K562 (cell line): ENCODE results near the gene LAGE3. TPM values are rescaled to one million over a fixed set of nuclear protein-coding genes. Genes with fewer than 3 reads are reported as not detected.

Experiments used
- ATAC-seq: fragments of 200-7000 bp; cut with Tn5 transposase; 3 replicates; pipeline ENCODE4 v1.9.1; 2020; ENCODE audit warnings: moderate library complexity
- BruUV-seq: library from RNA; stranded (reverse); fragments of 400-500 nt; replicated peaks from 2 replicates; lab custom pipeline; 2021; lab: Mats Ljungman, UMichigan
- CTCF ChIA-PET: fragments of 300-600 bp; formaldehyde crosslinking; extraction: SDS; loops from one replicate; lab custom pipeline; 2021; ENCODE audit warnings: low intra/inter-chr PET ratio; lab: Yijun Ruan, JAX
- POLR2A ChIA-PET: fragments of 300-600, 350-650 bp; sonication (Branson Sonifier 250); formaldehyde crosslinking; extraction: SDS; loops from one replicate; lab custom pipeline; 2021; ENCODE audit warnings: antibody characterized with exemption, inconsistent platforms; lab: Yijun Ruan, JAX
- DNase-seq, 4 experiments: peaks; one replicate each; pipeline versions ENCODE4 v3.0.0 to v3.0.0-alpha.2; 2011 to 2018; ENCODE audit warnings: low spot score in 3 of 4, mixed read lengths in 3 of 4; ENCODE audit errors: extremely low read depth in 1 of 4
- FAIRE-seq: peaks from 2 replicates; lab custom pipeline; 2011; peaks lifted over from hg19 to GRCh38; lab: Jason Lieb, UNC
- H2AFZ ChIP-seq: 2 replicates; pipeline ENCODE4 v1.6.0; 2011; ENCODE audit warnings: low read depth, low read length, control low read depth, inconsistent platforms
- H3K27ac ChIP-seq: fragments of 200-600 bp; 3 replicates; pipeline ENCODE4 v1.8.0; 2011; ENCODE audit warnings: low read depth, mild to moderate bottlenecking, control low read depth, inconsistent platforms, low read length, moderate library complexity, mixed read lengths; ENCODE audit errors: extremely low read depth
- H3K27me3 ChIP-seq, 2 experiments: fragments of 300-600 bp in 1 of 2; 2 replicates in 1 of 2; 3 replicates in 1 of 2; pipeline versions ENCODE4 v1.6.0 to v1.8.0; 2011; ENCODE audit warnings: inconsistent platforms in 2 of 2, low read length in 2 of 2, mild to moderate bottlenecking in 1 of 2, mixed read lengths in 1 of 2, moderate library complexity in 1 of 2; ENCODE audit not compliant: control insufficient read depth in 2 of 2, insufficient read depth in 2 of 2
- H3K36me3 ChIP-seq: fragments of 300-600 bp; 3 replicates; pipeline ENCODE4 v1.8.0; 2011; ENCODE audit warnings: mild to moderate bottlenecking, low read length, inconsistent platforms; ENCODE audit not compliant: control insufficient read depth, insufficient read depth
- H3K4me1 ChIP-seq, 2 experiments: fragments of 200-600 bp in 1 of 2; replicated peaks in 1 of 2; 2 replicates in 1 of 2; 3 replicates in 1 of 2; pipeline versions ENCODE4 v1.5.1 to v1.8.0; 2011; ENCODE audit warnings: inconsistent platforms in 2 of 2, low read length in 2 of 2, mild to moderate bottlenecking in 1 of 2, mixed read lengths in 1 of 2, moderate library complexity in 1 of 2; ENCODE audit not compliant: control insufficient read depth in 2 of 2, insufficient read depth in 2 of 2
- H3K4me2 ChIP-seq: 2 replicates; pipeline ENCODE4 v1.6.1; 2011; ENCODE audit warnings: low read length, control low read depth, inconsistent platforms, mixed read lengths; ENCODE audit not compliant: insufficient read depth
- H3K4me3 ChIP-seq: fragments of 200-600 bp; sonication (generic), shearing (Covaris generic); 2 replicates; pipeline ENCODE4 v1.5.1; 2016; ENCODE audit warnings: control low read depth, inconsistent platforms
- H3K79me2 ChIP-seq: fragments of 200-600 bp; 3 replicates; pipeline ENCODE4 v1.8.0; 2011; ENCODE audit warnings: low read length, inconsistent platforms; ENCODE audit not compliant: control insufficient read depth, insufficient read depth
- H3K9ac ChIP-seq, 2 experiments: 2 replicates each; pipeline versions ENCODE4 v1.6.0 to v1.6.1; 2011; ENCODE audit warnings: low read depth in 2 of 2, low read length in 2 of 2, control low read depth in 1 of 2, inconsistent platforms in 1 of 2, mild to moderate bottlenecking in 1 of 2, mixed read lengths in 1 of 2; ENCODE audit not compliant: insufficient read depth in 1 of 2
- H3K9me1 ChIP-seq: one replicate; pipeline ENCODE4 v1.6.0; 2011; ENCODE audit warnings: inconsistent platforms, mild to moderate bottlenecking, low read length, moderate library complexity; ENCODE audit not compliant: control insufficient read depth, insufficient read depth
- H3K9me3 ChIP-seq: replicated peaks from 2 replicates; pipeline ENCODE4 v1.5.1; 2011; ENCODE audit warnings: low read depth, low read length, inconsistent platforms; ENCODE audit not compliant: control insufficient read depth, insufficient read depth
- H4K20me1 ChIP-seq: replicated peaks from 2 replicates; pipeline ENCODE4 v1.6.1; 2011; ENCODE audit warnings: low read length, inconsistent platforms, mixed read lengths; ENCODE audit not compliant: control insufficient read depth, insufficient read depth
- ELF2 ChIP-seq: fragments of 250-450 bp; sonication (Bioruptor Pico); IDR thresholded peaks from 2 replicates; pipeline ENCODE4 v1.5.0; 2021; ENCODE audit warnings: mild to moderate bottlenecking
- HMGN3 ChIP-seq: IDR thresholded peaks from 2 replicates; pipeline ENCODE4 v1.6.1; 2011; ENCODE audit warnings: borderline replicate concordance, low read depth, mild to moderate bottlenecking, mixed read lengths, low read length; ENCODE audit not compliant: insufficient read length; ENCODE audit errors: extremely low read depth
- HNRNPLL ChIP-seq: fragments of 200-400 bp; formaldehyde crosslinking; IDR thresholded peaks from 2 replicates; pipeline ENCODE4 v1.6.1; 2017; ENCODE audit warnings: low read length, low read depth, mild to moderate bottlenecking; ENCODE audit not compliant: poor library complexity, severe bottlenecking
- JUNB ChIP-seq: fragments of 450-650 bp; formaldehyde crosslinking; conservative IDR thresholded peaks from 2 replicates; pipeline ENCODE4 v1.4.0; 2020; ENCODE audit warnings: mild to moderate bottlenecking
- THRA ChIP-seq: fragments of 450-650 bp; IDR thresholded peaks from 2 replicates; pipeline ENCODE4 v1.6.1; 2017; ENCODE audit warnings: mild to moderate bottlenecking, moderate library complexity
- WGBS: fragments of 100-300 bp; shearing (Covaris generic); methylation state at CpG from one replicate; pipeline ENCODE4 v1.1.6; 2016; ENCODE audit warnings: low coverage, mixed read lengths; ENCODE audit not compliant: insufficient coverage; ENCODE audit errors: missing lambda C conversion rate; 5-methylcytosine and 5-hydroxymethylcytosine counted together
- in situ Hi-C: fragments of 300-500 bp; cut with MboI; formaldehyde crosslinking; loops from 4 replicates; pipeline ENCODE4 v1.15.0; 2018; ENCODE audit warnings: inconsistent platforms, mixed read lengths
- intact Hi-C: fragments of 100-400 bp; cut with micrococcal nuclease; formaldehyde crosslinking; loops from 2 replicates; pipeline ENCODE4 v1.14.2; 2022
- polyA plus RNA-seq, 8 experiments: library from polyadenylated mRNA; depleted of rRNA in 4 of 8; stranded (reverse) in 5 of 8; unstranded in 3 of 8; fragments of >200 nt; fragmentation: Nextera tagmentation in 2 of 8; fragmentation: Illumina TruSeq in 1 of 8; extraction: Ambion mirVana in 2 of 8; extraction: Trizol in 1 of 8; gene quantifications; 2 replicates each; pipeline versions ENCODE4 v1.2.1 to v1.2.3, GENCODE V29; 2011 to 2014; ENCODE audit warnings: inconsistent platforms in 1 of 8, missing spikeins in 1 of 8
- total RNA-seq, 7 experiments: library from RNA; depleted of rRNA in 6 of 7; stranded (reverse); fragments of >200 nt in 6 of 7; fragmentation: Illumina TruSeq in 2 of 7; extraction: Trizol in 2 of 7; gene quantifications; 2 replicates each; pipeline versions ENCODE4 v1.2.1 to v1.2.3, GENCODE V29; 2011 to 2021; ENCODE audit warnings: low replicate concordance in 1 of 7

LAGE3 gene
- total and polyA plus RNA-seq, 9 of the 15 experiments (the other 6 are each of a cell fraction or from before 2014, with no cell fraction given), result 28.2 to 125 (median 35.8) TPM

- no peak overlapping the region for H3K4me3 ChIP-seq
- no TSS peak for BruUV-seq
- TF ChIP-seq THRA (no peak), ELF2 (CRISPR knock-in tag) (no peak), HNRNPLL (no peak), JUNB (CRISPR knock-in tag) (no peak), HMGN3 (no peak)
- no peak for FAIRE-seq
- H3K4me2 ChIP-seq, result no peak overlapping the region
- no peaks in the 10 kb centered on the region for H3K9me3 ChIP-seq
- H3K9me1 ChIP-seq, result peaks cover 3% of the 10 kb centered on the region
- CTCF ChIA-PET, result no interaction called here
- WGBS, result 88% methylated on average over 9 of the region's 18 CpGs
- no peak overlapping the region for H2AFZ ChIP-seq
- no peak overlapping the region for H3K9ac ChIP-seq
- no peak overlapping the region for H3K27ac ChIP-seq
- H3K4me1 ChIP-seq, result peaks cover 6 to 48% of the 10 kb centered on the region in 2 experiments; a peak in 4 of 5 replicates
- no peaks in the 10 kb centered on the region for H3K27me3 ChIP-seq
- H4K20me1 ChIP-seq, result peaks cover 5% of the 10 kb centered on the region; the same call in 1 of the 2 replicates
- peaks cover 30% of the 10 kb centered on the region for H3K79me2 ChIP-seq
- POLR2A ChIA-PET, result no interaction called here
- no peak for ATAC-seq
- in situ Hi-C loops, result no loop called here
- intact Hi-C loops, result no loop called here
- no peak for DNase-seq
- peaks cover 54% of the 10 kb centered on the region; the same call in 2 of the 3 replicates for H3K36me3 ChIP-seq
Observed at GRCh38 chrX:154439841-154440240, 39.2 kb downstream of the LAGE3 start.
